Uterus (tissue), 4 donors: ENCODE data around the gene ALMS1. TPM values are rescaled to one million over a fixed set of nuclear protein-coding genes. Genes with fewer than 3 reads are reported as not detected.
"Not testable (repeated sequence)": the region's sequence is repeated elsewhere in the genome, so short reads cannot be mapped to it uniquely, and the experiment has no call there.

Experiments used
- DNase-seq, 2 donors: peaks; one replicate each; pipeline ENCODE4 v3.0.0-alpha.2; 2019 to 2020
- H3K27ac ChIP-seq, 2 donors: fragments of 200-600 bp; sonication (generic); 1 replicate in 1 of 2; 2 replicates in 1 of 2; pipeline ENCODE4 v1.5.1; 2016 to 2018
- H3K27me3 ChIP-seq, 2 donors: fragments of 200-600 bp; sonication (generic); one replicate each; pipeline ENCODE4 v1.5.1; 2018 to 2019; ENCODE audit warnings: control low read depth in 1 of 2
- H3K36me3 ChIP-seq, 2 donors: fragments of 200-600 bp; sonication (generic); one replicate each; pipeline ENCODE4 v1.5.1; 2019; ENCODE audit warnings: control low read depth in 1 of 2
- H3K4me1 ChIP-seq, 2 donors: fragments of 200-600 bp; sonication (generic); one replicate each; pipeline ENCODE4 v1.5.1; 2018 to 2019; ENCODE audit warnings: control low read depth in 1 of 2
- H3K4me3 ChIP-seq, 2 donors: fragments of 200-600 bp; sonication (generic); 1 replicate in 1 of 2; 2 replicates in 1 of 2; pipeline ENCODE4 v1.5.1; 2018 to 2019; ENCODE audit warnings: mild to moderate bottlenecking in 1 of 2
- H3K9me3 ChIP-seq, 2 donors: fragments of 200-600 bp; sonication (generic); one replicate each; pipeline ENCODE4 v1.5.1; 2019; ENCODE audit warnings: control low read depth in 1 of 2
- POLR2A ChIP-seq, 2 donors: fragments of 450-650 bp; IDR thresholded peaks; one replicate each; pipeline ENCODE4 v1.6.1; 2016; ENCODE audit warnings: antibody characterized with exemption in 2 of 2, mild to moderate bottlenecking in 1 of 2, moderate library complexity in 1 of 2
- intact Hi-C: fragments of 100-400 bp; cut with DNase I; formaldehyde crosslinking; loops from one replicate; pipeline ENCODE4 v1.15.1; 2023; ENCODE audit warnings: low total_unique reads
- total RNA-seq, 4 donors: library from RNA; depleted of rRNA in 3 of 4; stranded (reverse); fragments of >200 nt in 3 of 4; gene quantifications; one replicate each; pipeline versions ENCODE4 v1.1.0 to v1.2.4, GENCODE V29; 2014 to 2023
- TF ChIP-seq, protein P1 (sequence below), 4 experiments: fragments of 200-600 bp in 2 of 4; fragments of 450-650 bp in 2 of 4; sonication (generic) in 2 of 4; IDR thresholded peaks; one replicate each; pipeline ENCODE4 v1.5.1; 2016 to 2019; ENCODE audit warnings: antibody characterized with exemption in 4 of 4, mild to moderate bottlenecking in 2 of 4, moderate library complexity in 1 of 4
- donor health status: DM: yes; HTN: yes; CAD: no.

ALMS1 gene
- total RNA-seq, 4 donors from 2014 or later = 21.5 to 52.1 (median 44.6) TPM

DNA sequence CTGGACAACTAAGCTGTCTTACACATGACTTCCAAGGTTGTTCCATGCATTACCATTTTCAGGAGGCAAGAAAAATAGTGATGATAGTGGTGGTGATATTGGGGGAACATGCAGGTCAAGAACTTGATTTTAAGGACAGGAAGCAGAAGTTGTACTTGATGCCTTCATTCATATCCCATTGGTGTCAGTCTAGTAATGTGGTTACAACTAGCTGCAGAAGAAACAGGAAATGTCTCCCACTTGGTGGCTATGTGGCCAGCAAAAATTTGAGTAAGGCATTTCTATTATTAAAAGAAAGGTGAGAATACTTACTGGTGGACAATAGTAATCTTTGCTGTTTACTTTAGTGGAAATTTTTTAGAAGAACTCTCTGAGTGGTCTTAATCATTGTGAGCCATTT is 103.4 kb downstream of the ALMS1 start:
- Histone ChIP-seq H3K27ac (no peak overlapping the region), H3K4me1 (no peaks in the 10 kb centered on the region), H3K27me3 (no peaks in the 10 kb centered on the region), H3K9me3 (no peaks in the 10 kb centered on the region), H3K36me3 (no peaks in the 10 kb centered on the region), H3K4me3 (no peak overlapping the region)
- DNase-seq = no peak
- intact Hi-C loops = no loop called here
- TF ChIP-seq POLR2A (IDR thresholded peaks at IDR 0.05) = no peak
- TF ChIP-seq, protein P1, sequence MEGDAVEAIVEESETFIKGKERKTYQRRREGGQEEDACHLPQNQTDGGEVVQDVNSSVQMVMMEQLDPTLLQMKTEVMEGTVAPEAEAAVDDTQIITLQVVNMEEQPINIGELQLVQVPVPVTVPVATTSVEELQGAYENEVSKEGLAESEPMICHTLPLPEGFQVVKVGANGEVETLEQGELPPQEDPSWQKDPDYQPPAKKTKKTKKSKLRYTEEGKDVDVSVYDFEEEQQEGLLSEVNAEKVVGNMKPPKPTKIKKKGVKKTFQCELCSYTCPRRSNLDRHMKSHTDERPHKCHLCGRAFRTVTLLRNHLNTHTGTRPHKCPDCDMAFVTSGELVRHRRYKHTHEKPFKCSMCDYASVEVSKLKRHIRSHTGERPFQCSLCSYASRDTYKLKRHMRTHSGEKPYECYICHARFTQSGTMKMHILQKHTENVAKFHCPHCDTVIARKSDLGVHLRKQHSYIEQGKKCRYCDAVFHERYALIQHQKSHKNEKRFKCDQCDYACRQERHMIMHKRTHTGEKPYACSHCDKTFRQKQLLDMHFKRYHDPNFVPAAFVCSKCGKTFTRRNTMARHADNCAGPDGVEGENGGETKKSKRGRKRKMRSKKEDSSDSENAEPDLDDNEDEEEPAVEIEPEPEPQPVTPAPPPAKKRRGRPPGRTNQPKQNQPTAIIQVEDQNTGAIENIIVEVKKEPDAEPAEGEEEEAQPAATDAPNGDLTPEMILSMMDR (IDR thresholded peaks at IDR 0.05) = no peak

DNA sequence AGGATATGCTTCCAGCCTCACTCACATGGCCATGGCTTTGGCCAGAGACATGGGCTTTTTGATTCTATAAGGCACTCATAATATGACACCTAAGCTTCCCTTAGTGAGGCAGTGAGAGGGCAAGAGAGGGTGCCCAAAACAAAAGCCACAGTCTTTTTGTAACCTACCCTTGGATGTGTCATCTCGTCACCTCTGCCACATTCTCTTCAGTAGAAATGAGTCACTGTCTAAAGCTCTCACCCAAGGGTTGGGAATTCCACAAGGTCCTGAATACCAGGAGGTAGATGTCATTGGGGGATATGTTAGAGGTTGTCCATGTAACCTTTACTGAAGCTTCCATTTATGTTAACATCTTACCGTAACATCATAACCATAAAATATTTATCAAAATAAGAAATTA is 108.4 kb downstream of the ALMS1 start:
- H3K4me1 ChIP-seq = no peaks in the 10 kb centered on the region
- H3K4me3 ChIP-seq = no peak overlapping the region
- TF ChIP-seq POLR2A (IDR thresholded peaks at IDR 0.05) = no peak
- H3K27me3 ChIP-seq = no peaks in the 10 kb centered on the region
- no peaks in the 10 kb centered on the region for H3K9me3 ChIP-seq
- intact Hi-C loops = no loop called here
- peaks cover 0 to 2% of the 10 kb centered on the region in 2 donors for H3K36me3 ChIP-seq
- H3K27ac ChIP-seq = no peak overlapping the region
- no peak for DNase-seq

DNA sequence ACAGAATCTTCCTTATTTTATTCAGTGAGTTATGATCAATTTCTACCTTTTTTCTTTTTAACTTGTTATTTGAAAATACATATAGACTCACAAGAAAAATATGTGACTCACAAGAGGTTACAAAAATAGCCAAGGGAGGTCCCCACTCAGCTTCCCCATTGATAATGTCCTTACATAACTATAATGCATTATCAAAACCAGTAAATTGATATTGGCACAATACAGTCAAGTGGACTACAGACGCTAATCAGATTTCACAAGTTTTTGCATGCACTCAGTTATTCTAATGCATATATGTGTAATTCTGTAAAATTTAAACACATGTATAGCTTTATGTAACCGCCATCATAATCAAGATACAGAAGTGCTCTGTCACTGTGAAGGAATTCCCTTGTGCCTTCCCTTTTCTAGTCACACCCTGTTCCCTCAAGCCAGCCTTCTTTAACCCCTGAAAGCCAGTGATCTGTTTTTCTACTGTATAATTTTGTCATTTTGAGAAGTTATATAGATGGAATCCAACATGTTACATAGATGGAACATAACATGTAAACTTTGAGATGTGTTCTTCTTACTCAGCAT is 118.4 kb downstream of the ALMS1 start:
- Histone ChIP-seq H3K4me1 (no peaks in the 10 kb centered on the region), H3K27ac (no peak overlapping the region)
- intact Hi-C loops = no loop called here

DNA sequence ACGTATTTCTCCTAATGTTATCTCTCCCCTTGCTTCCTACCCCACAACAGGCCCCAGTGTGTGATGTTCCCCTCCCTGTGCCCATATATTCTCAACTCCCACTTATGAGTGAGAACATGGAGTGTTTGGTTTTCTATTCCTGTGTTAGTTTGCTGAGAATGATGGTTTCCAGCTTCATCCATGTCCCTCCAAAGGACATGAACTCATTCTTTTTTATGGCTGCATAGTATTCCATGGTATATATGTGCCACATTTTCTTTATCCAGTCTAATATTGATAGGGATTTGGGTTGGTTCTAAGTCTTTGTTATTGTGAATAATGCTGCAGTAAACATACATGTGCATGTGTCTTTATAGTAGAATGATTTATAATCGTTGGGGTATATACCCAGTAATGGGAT is 119.2 kb downstream of the ALMS1 start:
- DNase-seq, intact Hi-C loops, H3K4me1 ChIP-seq, H3K27me3 ChIP-seq, H3K27ac ChIP-seq, H3K9me3 ChIP-seq, H3K4me3 ChIP-seq, H3K36me3 ChIP-seq: not testable (repeated sequence)

More for the DNA sequence above, 118.4 kb downstream of the ALMS1 start:
- Histone ChIP-seq H3K9me3 (peaks cover 0 to 7% of the 10 kb centered on the region in 2 donors), H3K27me3 (no peaks in the 10 kb centered on the region), H3K4me3 (no peak overlapping the region), H3K36me3 (peaks cover 0 to under 1% of the 10 kb centered on the region in 2 donors)
- no peak for DNase-seq
- TF ChIP-seq, protein P1 (IDR thresholded peaks at IDR 0.05) = no peak
- no peak for TF ChIP-seq POLR2A (IDR thresholded peaks at IDR 0.05)

DNA sequence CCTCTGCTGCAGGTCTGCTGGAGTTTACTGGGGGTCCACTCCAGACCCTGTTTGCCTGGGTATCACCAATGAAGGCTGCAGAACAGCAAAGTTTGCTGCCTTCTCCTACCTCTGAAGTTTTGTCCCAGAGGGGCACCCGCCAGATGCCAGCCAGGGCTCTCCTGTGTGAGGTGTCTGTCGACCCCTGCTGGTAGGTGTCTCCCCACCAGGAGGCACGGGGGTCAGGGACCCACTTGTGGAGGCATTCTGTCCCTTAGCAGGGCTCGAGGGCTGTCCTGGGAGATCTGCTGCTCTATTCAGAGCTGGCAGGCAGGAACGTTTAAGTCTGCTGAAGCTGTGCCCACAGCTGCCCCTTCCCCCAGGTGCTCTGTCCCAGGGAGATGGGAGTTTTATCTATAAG is 124.8 kb downstream of the ALMS1 start:
- H3K27me3 ChIP-seq, H3K9me3 ChIP-seq, H3K4me3 ChIP-seq, DNase-seq, H3K27ac ChIP-seq, H3K4me1 ChIP-seq, H3K36me3 ChIP-seq, intact Hi-C loops: not testable (repeated sequence)

DNA sequence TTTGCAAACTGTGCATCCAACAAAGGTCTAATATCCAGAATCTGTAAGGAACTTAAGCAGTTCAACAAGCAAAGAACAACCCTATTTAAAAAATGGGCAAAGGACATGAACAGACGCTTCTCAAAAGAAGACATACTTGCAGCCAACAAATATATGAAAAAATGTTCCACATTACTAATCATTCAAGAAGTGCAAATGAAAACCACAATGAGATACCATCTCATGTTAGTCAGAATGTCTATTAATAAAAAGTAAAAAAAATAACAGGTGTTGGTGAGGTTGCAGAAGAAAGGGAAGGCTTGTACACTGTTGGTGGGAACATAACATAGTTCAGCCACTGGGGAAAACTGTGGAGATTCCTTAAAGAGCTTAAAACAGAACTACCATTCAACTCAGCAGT is 130.4 kb downstream of the ALMS1 start:
- TF ChIP-seq, protein P1 (IDR thresholded peaks at IDR 0.05) = no peak
- TF ChIP-seq POLR2A (IDR thresholded peaks at IDR 0.05) = no peak
- intact Hi-C loops = no loop called here
- H3K4me3 ChIP-seq = no peak overlapping the region

DNA sequence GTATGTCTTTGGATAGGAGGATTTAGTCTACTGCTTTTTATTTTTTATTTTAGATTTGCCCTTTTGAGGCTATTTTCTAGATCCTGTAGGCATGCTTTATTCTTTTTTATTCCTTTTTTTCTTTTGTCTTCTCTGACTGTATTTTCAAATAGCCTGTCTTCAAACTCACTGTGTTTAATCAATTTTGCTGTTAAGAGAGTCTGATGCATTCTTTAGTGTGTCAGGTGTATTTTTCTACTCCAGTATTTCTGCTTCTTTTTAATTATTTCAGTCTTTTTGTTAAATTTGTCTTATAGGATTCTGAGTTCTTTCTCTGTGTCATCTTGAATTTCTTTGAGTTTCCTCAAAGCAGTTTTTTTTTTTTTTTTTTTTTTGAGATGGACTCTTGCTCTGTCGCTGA is 143.1 kb downstream of the ALMS1 start:
- no peaks in the 10 kb centered on the region for H3K27me3 ChIP-seq
- intact Hi-C loops = no loop called here
- H3K4me3 ChIP-seq = no peak overlapping the region
- H3K4me1 ChIP-seq = no peaks in the 10 kb centered on the region
- TF ChIP-seq POLR2A (IDR thresholded peaks at IDR 0.05) = no peak
- TF ChIP-seq, protein P1 (IDR thresholded peaks at IDR 0.05) = no peak
- no peak for DNase-seq
- no peak overlapping the region for H3K27ac ChIP-seq
- H3K36me3 ChIP-seq = no peaks in the 10 kb centered on the region
- peaks cover 0 to 23% of the 10 kb centered on the region in 2 donors for H3K9me3 ChIP-seq

More for the DNA sequence above, 130.4 kb downstream of the ALMS1 start:
- H3K27me3 ChIP-seq = no peaks in the 10 kb centered on the region
- H3K36me3 ChIP-seq = no peaks in the 10 kb centered on the region
- no peak overlapping the region for H3K27ac ChIP-seq
- no peak for DNase-seq
- H3K4me1 ChIP-seq = no peaks in the 10 kb centered on the region
- H3K9me3 ChIP-seq = no peaks in the 10 kb centered on the region

DNA sequence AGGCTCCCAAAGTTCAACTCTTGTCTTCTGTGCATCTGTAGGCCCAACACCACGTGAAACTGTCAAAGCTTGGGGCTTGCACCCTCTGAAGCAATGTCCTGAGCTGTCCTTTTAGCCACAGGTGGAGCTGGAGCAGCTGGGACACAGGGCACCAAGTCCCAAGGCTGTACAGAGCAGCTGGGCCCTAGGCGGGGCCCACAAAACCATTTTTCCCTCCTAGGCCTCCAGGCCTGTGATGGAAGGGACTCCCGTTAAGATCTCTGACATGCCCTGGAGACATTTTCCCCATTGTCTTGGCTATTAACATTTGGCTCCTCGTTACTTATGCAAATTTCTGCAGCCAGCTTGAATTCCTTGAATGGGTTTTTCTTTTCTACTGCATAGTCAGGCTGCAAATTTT is 145.1 kb downstream of the ALMS1 start:
- H3K36me3 ChIP-seq, H3K4me1 ChIP-seq, intact Hi-C loops, H3K4me3 ChIP-seq, H3K27ac ChIP-seq, DNase-seq, H3K27me3 ChIP-seq: not testable (repeated sequence)
- H3K9me3 ChIP-seq = peaks cover 0 to 20% of the 10 kb centered on the region in 2 donors
